BLaER1 treated with 17β-estradiol and CSF1 and Interleukin-3, amounts not matched to agents 10 nM and 100 nM (cell line): ENCODE measurements around the gene CLHC1.
"Not testable (repeated sequence)": the region's sequence is repeated elsewhere in the genome, so short reads cannot be mapped to it uniquely, and the experiment has no call there.

Experiments used
- H3K27ac ChIP-seq, 11 experiments: shearing (Covaris generic); formaldehyde crosslinking; 2 replicates each; pipeline ENCODE4 v1.8.1; 2022
- H3K27me3 ChIP-seq, 11 experiments: shearing (Covaris generic); formaldehyde crosslinking; 2 replicates each; pipeline ENCODE4 v1.8.1; 2022
- H3K36me3 ChIP-seq, 11 experiments: shearing (Covaris generic); formaldehyde crosslinking; 2 replicates each; pipeline ENCODE4 v1.8.1; 2022
- H3K4me1 ChIP-seq, 10 experiments: shearing (Covaris generic); formaldehyde crosslinking; 2 replicates each; pipeline ENCODE4 v1.8.1; 2022
- H3K4me2 ChIP-seq, 11 experiments: shearing (Covaris generic); formaldehyde crosslinking; 2 replicates each; pipeline ENCODE4 v1.8.1; 2022
- H3K4me3 ChIP-seq, 10 experiments: shearing (Covaris generic); formaldehyde crosslinking; 2 replicates each; pipeline ENCODE4 v1.8.1; 2022
- H3K9ac ChIP-seq, 11 experiments: shearing (Covaris generic); formaldehyde crosslinking; 2 replicates each; pipeline ENCODE4 v1.8.1; 2022
- H3K9me3 ChIP-seq, 11 experiments: shearing (Covaris generic); formaldehyde crosslinking; replicated peaks in 1 of 11; 2 replicates each; pipeline ENCODE4 v1.8.1; 2022
- H4K20me1 ChIP-seq, 11 experiments: shearing (Covaris generic); formaldehyde crosslinking; 2 replicates each; pipeline ENCODE4 v1.8.1; 2022
- Cebpa-rat ChIP-seq, 11 experiments: shearing (Covaris generic); IDR thresholded peaks; 2 replicates each; pipeline ENCODE4 v1.8.1; 2022

Gene CLHC1

DNA sequence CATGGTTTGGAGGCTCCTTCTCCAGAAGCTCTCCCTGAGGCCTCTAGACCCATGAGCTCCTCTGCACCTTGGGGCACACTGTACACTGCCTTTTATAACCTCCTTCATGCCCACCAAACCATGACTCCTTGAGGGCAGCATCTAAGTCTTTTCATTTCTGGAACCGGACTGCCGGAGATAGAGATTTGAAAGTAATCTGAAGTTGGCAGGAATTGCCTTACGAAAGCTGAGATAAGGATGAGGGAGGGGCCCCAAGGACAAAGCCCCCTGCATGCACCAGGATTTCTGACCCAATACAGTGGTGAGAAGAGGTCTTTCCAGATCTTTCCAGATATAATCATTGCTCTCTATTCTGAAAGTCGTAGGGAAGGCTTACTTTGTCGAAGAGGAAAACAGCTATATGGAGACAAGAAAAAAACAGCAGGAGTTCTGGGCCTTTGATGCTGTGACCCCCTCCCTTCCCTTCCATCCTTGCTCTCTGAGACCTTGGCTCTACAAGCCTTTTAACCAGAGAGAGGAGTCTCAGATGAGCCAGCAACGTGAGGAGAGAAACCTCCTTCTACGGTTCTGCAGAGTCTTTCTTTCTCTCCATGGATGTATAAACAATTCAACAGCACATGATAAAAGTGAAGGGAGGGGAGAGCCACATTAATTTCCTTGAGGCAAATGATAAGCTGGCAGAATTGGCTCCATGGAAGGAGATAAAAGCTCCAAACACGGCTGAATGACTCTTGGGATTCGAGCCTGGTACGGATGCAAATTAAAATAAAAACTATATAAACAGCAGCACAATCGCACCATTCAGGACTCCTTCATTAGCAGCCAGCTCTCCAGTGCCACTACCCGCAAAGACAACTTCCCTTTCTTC, 93.8 kb downstream of the CLHC1 start:
- Histone ChIP-seq H3K9ac (peak overlapping the region in 1 of 11 experiments; percentile 69; a peak in 1 of 22 replicates), H3K27me3 (no peaks in the 10 kb centered on the region), H3K4me1 (peaks cover 45 to 74% (median 55%) of the 10 kb centered on the region in 10 experiments), H4K20me1 (no peaks in the 10 kb centered on the region), H3K9me3 (no peaks in the 10 kb centered on the region), H3K27ac (peak overlapping the region in 3 of 11 experiments; percentile 83 to 87 (median 87); a peak in 6 of 22 replicates), H3K4me3 (no peak overlapping the region), H3K36me3 (no peaks in the 10 kb centered on the region), H3K4me2 (peak overlapping the region; percentile 75 to 97 (median 92))
- TF ChIP-seq Cebpa-rat (IDR thresholded peaks at IDR 0.05) = no peak

DNA sequence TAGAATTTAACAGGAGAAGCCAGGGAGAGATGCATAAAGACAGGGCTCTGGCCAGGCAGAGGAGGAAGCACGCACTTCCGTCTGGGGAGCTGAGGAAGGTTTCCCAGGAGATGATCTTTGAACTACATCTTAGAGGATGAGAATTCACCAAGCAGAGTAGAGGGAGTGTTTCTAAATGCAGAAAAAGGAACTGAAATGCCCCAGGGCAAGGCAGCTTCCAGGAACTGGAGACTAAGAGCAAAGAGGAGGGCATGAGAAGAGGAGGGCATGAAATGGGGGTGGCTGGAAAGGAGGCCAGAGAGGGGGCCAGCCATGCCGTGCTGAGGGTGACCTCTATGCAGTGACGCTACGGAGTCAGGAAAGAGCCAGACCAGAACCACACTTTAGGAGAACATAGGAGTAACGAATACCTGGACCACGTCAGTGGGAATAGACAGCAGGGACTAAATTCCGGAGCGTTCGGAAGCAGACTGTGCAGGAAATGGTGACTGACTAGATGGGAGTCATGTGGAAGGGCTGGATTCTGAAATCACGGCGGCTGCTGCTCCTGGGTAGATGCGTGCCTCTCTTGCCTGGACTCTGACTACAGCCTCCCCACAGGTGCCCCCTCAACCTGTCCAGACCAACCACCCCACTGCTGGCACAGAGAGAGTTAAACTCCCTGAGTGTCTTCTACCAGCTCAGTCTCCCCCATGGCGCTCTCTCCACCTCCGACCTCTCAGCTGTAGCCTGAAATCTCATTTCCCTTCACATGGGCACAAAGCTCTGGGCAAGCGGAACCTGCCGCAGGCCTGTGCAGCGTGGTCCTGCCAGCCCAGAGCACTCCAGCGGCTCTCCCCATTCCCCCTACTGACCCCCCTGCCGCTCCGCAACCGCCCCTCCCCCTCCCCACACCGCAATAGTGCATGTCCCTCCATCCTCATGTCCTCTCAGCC, 94.8 kb downstream of the CLHC1 start:
- TF ChIP-seq Cebpa-rat (IDR thresholded peaks at IDR 0.05) = no peak
- Histone ChIP-seq H3K9me3 (no peaks in the 10 kb centered on the region), H3K4me1 (peaks cover 46 to 81% (median 56%) of the 10 kb centered on the region in 10 experiments), H3K27ac (peak overlapping the region in 10 of 11 experiments; percentile 30 to 87 (median 68); a peak in 19 of 22 replicates), H4K20me1 (no peaks in the 10 kb centered on the region), H3K27me3 (no peaks in the 10 kb centered on the region), H3K4me2 (peak overlapping the region; percentile 75 to 97 (median 92)), H3K36me3 (no peaks in the 10 kb centered on the region), H3K4me3 (peak overlapping the region in 4 of 10 experiments; percentile 16 to 36 (median 32); a peak in 6 of 20 replicates), H3K9ac (peak overlapping the region in 8 of 11 experiments; percentile 16 to 74 (median 56); a peak in 14 of 22 replicates)

DNA sequence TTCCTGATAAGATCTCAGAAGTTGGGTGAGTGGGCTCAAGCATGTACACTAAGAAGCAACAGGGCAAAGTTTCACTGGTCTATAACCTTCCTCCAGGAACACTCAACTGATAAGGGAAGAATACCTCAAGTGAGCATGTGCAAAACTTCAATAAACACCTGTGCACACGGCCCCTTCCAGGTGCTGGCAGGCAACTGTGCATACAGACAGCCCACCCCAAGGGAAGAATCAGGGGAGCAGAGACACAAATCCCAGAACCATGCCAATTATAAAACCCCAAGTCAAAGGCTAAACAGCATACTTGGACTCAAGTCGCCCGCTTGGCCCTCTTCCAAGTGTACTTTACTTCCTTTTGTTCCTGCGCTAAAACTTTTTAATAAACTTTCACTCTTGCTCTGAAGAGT, 96.0 kb downstream of the CLHC1 start:
- no peaks in the 10 kb centered on the region for H3K36me3 ChIP-seq
- no peaks in the 10 kb centered on the region for H3K27me3 ChIP-seq
- no peaks in the 10 kb centered on the region for H3K9me3 ChIP-seq
- H3K4me3 ChIP-seq = no peak overlapping the region
- H4K20me1 ChIP-seq = no peaks in the 10 kb centered on the region
- H3K27ac ChIP-seq = peak overlapping the region in 6 of 11 experiments; percentile 62 to 87 (median 79); a peak in 8 of 22 replicates
- H3K4me1 ChIP-seq = peaks cover 46 to 81% (median 56%) of the 10 kb centered on the region in 10 experiments
- no peak overlapping the region for H3K9ac ChIP-seq
- peak overlapping the region; percentile 75 to 97 (median 92) for H3K4me2 ChIP-seq
- TF ChIP-seq Cebpa-rat (IDR thresholded peaks at IDR 0.05) = no peak

DNA sequence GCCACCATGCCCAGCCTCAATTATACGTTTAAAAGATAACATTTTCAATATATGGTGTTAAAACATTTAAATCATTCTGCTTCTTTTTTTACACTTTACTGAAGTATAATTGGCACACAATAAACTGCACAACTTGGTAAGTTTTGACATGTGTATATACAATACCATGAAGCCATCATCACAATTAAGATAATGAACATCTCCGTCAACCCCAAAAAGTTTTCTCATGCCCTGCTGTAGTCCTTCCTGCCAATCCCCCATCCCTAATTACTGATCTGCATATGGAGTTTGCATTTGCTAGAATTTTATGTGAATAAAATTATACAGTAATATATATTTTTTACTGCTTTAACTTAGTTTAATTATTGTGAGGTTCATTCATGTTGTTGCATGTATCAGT, 96.6 kb downstream of the CLHC1 start:
- no peak for TF ChIP-seq Cebpa-rat (IDR thresholded peaks at IDR 0.05)
- Histone ChIP-seq H3K36me3 (no peaks in the 10 kb centered on the region), H3K4me3 (no peak overlapping the region), H4K20me1 (no peaks in the 10 kb centered on the region), H3K4me1 (peaks cover 46 to 79% (median 55%) of the 10 kb centered on the region in 10 experiments), H3K9me3 (no peaks in the 10 kb centered on the region), H3K27ac (peak overlapping the region in 4 of 11 experiments; percentile 87 to 96 (median 92); a peak in 5 of 22 replicates), H3K4me2 (peak overlapping the region in 4 of 11 experiments; percentile 92 to 97 (median 94); a peak in 8 of 22 replicates), H3K9ac (no peak overlapping the region), H3K27me3 (no peaks in the 10 kb centered on the region)

DNA sequence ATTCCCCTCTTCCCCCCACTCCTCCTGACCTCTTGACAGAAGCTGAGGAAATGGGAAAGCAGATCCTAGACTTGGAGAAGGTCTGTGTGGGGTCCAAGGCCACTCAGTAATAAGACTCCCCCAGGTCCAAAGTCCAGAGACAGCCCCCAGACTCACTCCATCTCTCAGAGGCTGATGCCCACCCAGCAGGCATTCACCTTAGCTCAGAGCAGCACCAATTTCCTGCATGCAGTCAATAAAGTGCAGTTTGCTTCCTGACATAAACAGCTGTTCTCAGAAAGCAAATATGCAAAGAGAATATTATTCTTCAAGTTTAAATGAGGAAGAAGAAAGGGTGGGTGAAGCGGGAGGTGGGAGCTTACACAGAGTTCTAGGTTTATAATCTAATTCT, 97.8 kb downstream of the CLHC1 start:
- no peak for TF ChIP-seq Cebpa-rat (IDR thresholded peaks at IDR 0.05)
- H3K36me3 ChIP-seq = no peaks in the 10 kb centered on the region
- no peaks in the 10 kb centered on the region for H3K27me3 ChIP-seq
- H3K4me3 ChIP-seq = peak overlapping the region in 3 of 10 experiments; percentile 14 to 32 (median 21); a peak in 3 of 20 replicates
- no peaks in the 10 kb centered on the region for H3K9me3 ChIP-seq
- peak overlapping the region in 5 of 11 experiments; percentile 1 to 80 (median 77); a peak in 9 of 22 replicates for H3K9ac ChIP-seq
- H3K27ac ChIP-seq = peak overlapping the region in 9 of 11 experiments; percentile 49 to 96 (median 67); a peak in 14 of 22 replicates
- peak overlapping the region; percentile 63 to 97 (median 77) for H3K4me2 ChIP-seq
- H4K20me1 ChIP-seq = no peaks in the 10 kb centered on the region
- H3K4me1 ChIP-seq = peaks cover 46 to 67% (median 51%) of the 10 kb centered on the region in 10 experiments

DNA sequence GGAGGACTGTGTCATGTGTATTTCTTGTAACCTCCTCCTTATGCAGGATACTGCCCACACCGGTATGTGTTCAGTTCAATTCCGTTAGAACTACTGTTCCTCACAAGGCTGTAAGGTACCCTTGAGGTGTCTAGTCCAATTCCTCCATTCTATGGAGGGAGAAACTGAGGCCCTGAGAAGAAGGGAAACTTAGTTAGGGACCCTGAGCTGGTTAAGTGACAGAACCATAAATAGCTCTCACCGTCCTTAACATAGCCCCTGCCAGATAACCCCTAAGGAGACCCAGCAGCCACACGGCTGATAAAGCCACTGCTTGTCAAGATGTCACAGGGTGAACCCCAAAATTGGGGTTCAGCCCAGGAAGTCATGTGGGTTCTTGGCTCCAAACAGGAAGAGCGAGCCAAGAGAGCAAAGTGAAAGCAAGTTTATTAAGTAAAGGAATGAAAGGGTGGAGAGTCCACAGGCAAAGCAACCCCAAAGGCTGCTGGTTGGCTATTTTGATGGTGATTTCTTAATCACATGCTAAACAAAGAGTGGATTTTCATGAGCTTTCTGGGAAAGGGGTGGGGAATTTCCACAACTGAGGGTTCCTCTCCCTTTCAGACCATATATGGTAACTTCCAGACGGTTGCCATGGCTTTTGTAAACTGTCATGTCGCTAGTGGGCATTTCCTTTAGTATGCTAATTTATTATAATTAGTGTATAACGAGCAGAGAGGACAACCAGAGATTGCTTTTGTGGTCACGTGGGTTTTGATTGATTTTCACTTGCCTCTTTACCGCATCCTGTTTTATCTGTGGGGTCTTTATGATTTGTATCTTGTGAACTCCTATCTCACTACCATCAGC, 98.4 kb downstream of the CLHC1 start:
- no peaks in the 10 kb centered on the region for H3K27me3 ChIP-seq
- peak overlapping the region in 9 of 11 experiments; percentile 13 to 89 (median 28); a peak in 9 of 22 replicates for H3K9ac ChIP-seq
- peak overlapping the region in 9 of 11 experiments; percentile 49 to 96 (median 67); a peak in 18 of 22 replicates for H3K27ac ChIP-seq
- no peaks in the 10 kb centered on the region for H3K9me3 ChIP-seq
- peaks cover 46 to 63% (median 49%) of the 10 kb centered on the region in 10 experiments for H3K4me1 ChIP-seq
- no peaks in the 10 kb centered on the region for H4K20me1 ChIP-seq
- H3K4me2 ChIP-seq = peak overlapping the region; percentile 63 to 97 (median 77)
- H3K36me3 ChIP-seq = no peaks in the 10 kb centered on the region
- peak overlapping the region in 7 of 10 experiments; percentile 3 to 50 (median 35); a peak in 8 of 20 replicates for H3K4me3 ChIP-seq
- peak in 1 of 11 experiments; percentile 24; a peak in 1 of 22 replicates for TF ChIP-seq Cebpa-rat (IDR thresholded peaks at IDR 0.05)

DNA sequence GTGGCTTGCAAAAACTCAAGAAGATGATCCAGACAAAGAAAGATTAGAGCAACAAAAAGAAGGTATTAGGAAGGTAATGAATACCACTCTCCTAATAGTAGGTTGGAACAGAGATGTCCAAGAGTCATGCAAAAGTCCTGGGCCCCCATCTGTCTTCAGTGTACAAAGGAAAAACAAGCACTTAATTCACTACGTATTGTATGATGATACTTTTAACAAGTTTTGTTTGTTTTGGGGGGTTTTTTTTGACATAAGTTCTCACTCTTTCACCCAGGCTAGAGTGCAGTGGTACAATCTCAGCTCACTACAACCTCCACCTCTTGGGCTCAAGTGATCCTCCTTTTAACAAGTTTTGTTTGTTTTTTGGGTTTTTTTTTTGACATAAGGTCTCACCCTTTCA, 101.2 kb downstream of the CLHC1 start:
- Histone ChIP-seq H3K4me3 (no peak overlapping the region), H3K27ac (no peak overlapping the region), H3K4me2 (no peak overlapping the region), H3K4me1 (peaks cover 19 to 35% (median 20%) of the 10 kb centered on the region in 10 experiments), H3K27me3 (no peaks in the 10 kb centered on the region), H4K20me1 (no peaks in the 10 kb centered on the region), H3K9ac (no peak overlapping the region), H3K36me3 (no peaks in the 10 kb centered on the region), H3K9me3 (peaks cover 0 to 10% (median 5%) of the 10 kb centered on the region in 11 experiments; a peak in 11 of 22 replicates)
- no peak for TF ChIP-seq Cebpa-rat (IDR thresholded peaks at IDR 0.05)

DNA sequence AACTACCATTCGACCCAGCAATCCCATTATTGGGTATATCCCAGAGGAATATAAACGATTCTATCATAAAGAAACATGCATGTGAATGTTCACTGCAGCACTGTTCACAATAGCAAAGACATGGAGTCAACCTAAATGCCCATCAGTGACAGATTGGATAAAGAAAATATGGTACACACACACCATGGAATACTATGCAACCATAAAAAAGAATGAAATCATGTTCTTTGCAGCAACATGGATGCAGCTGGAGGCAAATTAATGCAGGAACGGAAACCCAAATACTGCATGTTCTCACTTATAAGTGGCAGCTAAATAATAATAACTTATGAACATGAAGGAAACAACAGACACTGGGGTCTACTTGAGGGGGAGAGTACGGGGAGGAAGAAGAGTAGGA, 105.5 kb downstream of the CLHC1 start:
- Histone ChIP-seq H3K27me3 (peaks cover 0 to 17% (median 12%) of the 10 kb centered on the region in 11 experiments; a peak in 11 of 22 replicates), H3K9me3 (peaks cover 7 to 31% (median 21%) of the 10 kb centered on the region in 11 experiments; a peak in 21 of 22 replicates)
- not testable (repeated sequence) for H3K27ac ChIP-seq, H3K4me2 ChIP-seq, H4K20me1 ChIP-seq, H3K36me3 ChIP-seq, H3K4me3 ChIP-seq, H3K9ac ChIP-seq, H3K4me1 ChIP-seq
